GM12878 (cell line): ENCODE results near the gene ARVCF. TPM values are rescaled to one million over a fixed set of nuclear protein-coding genes. Genes with fewer than 3 reads are reported as not detected.

Experiments used
- ATAC-seq: fragments of 200-7000 bp; cut with Tn5 transposase; 3 replicates; pipeline ENCODE4 v1.9.1; 2020; ENCODE audit warnings: mild to moderate bottlenecking, moderate library complexity
- BruUV-seq: library from RNA; stranded (reverse); fragments of 400-500 nt; replicated peaks from 2 replicates; lab custom pipeline; 2021; lab: Mats Ljungman, UMichigan
- CTCF ChIA-PET: fragments of 300-600 bp; sonication (Branson Sonifier 250); formaldehyde crosslinking; extraction: SDS; loops from one replicate; lab custom pipeline; 2021; ENCODE audit warnings: inconsistent platforms; lab: Yijun Ruan, JAX
- POLR2A ChIA-PET: fragments of 350-600 bp; formaldehyde crosslinking; extraction: SDS; loops from one replicate; lab custom pipeline; 2021; ENCODE audit warnings: inconsistent platforms; lab: Charles Lee
- RAD21 ChIA-PET: fragments of 300-600 bp; sonication (Branson Sonifier 250); formaldehyde crosslinking; loops from one replicate; lab custom pipeline; 2023; ENCODE audit warnings: antibody characterized with exemption; ENCODE audit not compliant: unreplicated experiment; lab: Charles Lee
- SMC1A ChIA-PET: fragments of 300-600 bp; sonication (Branson Sonifier 250); formaldehyde crosslinking; loops from one replicate; lab custom pipeline; 2023; ENCODE audit not compliant: unreplicated experiment, uncharacterized antibody; lab: Charles Lee
- DNase-seq: peaks from one replicate; pipeline ENCODE4 v3.0.0-alpha.2; 2011; ENCODE audit warnings: low read depth, low spot score
- FAIRE-seq: peaks from 3 replicates; lab custom pipeline; 2011; peaks lifted over from hg19 to GRCh38; lab: Jason Lieb, UNC
- H2AFZ ChIP-seq: 2 replicates; pipeline ENCODE4 v1.6.0; 2011; ENCODE audit warnings: low read depth, low read length, control low read depth; ENCODE audit not compliant: control insufficient read depth
- H3K27ac ChIP-seq: 2 replicates; pipeline ENCODE4 v1.5.1; 2011; ENCODE audit warnings: control low read depth; ENCODE audit not compliant: control insufficient read depth, insufficient read depth
- H3K27me3 ChIP-seq, 2 experiments: replicated peaks in 1 of 2; 2 replicates each; pipeline versions ENCODE4 v1.6.0 to v1.6.1; 2011; ENCODE audit warnings: low read length in 1 of 2; ENCODE audit not compliant: control insufficient read depth in 2 of 2, insufficient read depth in 2 of 2
- H3K36me3 ChIP-seq, 2 experiments: 2 replicates each; pipeline ENCODE4 v1.5.1; 2011; ENCODE audit warnings: low read length in 1 of 2; ENCODE audit not compliant: control insufficient read depth in 2 of 2, insufficient read depth in 2 of 2
- H3K4me1 ChIP-seq: 2 replicates; pipeline ENCODE4 v1.6.1; 2011; ENCODE audit warnings: mild to moderate bottlenecking, low read length, moderate library complexity, mixed read lengths; ENCODE audit not compliant: control insufficient read depth, insufficient read depth
- H3K4me2 ChIP-seq: 2 replicates; pipeline ENCODE4 v1.6.0; 2011; ENCODE audit warnings: control low read depth; ENCODE audit not compliant: control insufficient read depth, insufficient read depth
- H3K4me3 ChIP-seq: fragments of 200-600 bp; sonication (generic); 2 replicates; pipeline ENCODE4 v1.5.1; 2016
- H3K79me2 ChIP-seq: 2 replicates; pipeline ENCODE4 v1.6.0; 2011; ENCODE audit warnings: low read length; ENCODE audit not compliant: control insufficient read depth, insufficient read depth
- H3K9ac ChIP-seq: 2 replicates; pipeline ENCODE4 v1.8.0; 2011; ENCODE audit warnings: low read length, control low read depth, mixed read lengths; ENCODE audit not compliant: control insufficient read depth, insufficient read depth
- H3K9me3 ChIP-seq: replicated peaks from 3 replicates; pipeline ENCODE4 v1.5.1; 2011; ENCODE audit warnings: mild to moderate bottlenecking, low read length; ENCODE audit not compliant: control insufficient read depth, insufficient read depth
- H4K20me1 ChIP-seq: 2 replicates; pipeline ENCODE4 v1.6.0; 2011; ENCODE audit not compliant: control insufficient read depth, insufficient read depth
- ESRRA ChIP-seq: IDR thresholded peaks from 2 replicates; pipeline ENCODE4 v1.6.1; 2012; ENCODE audit warnings: mild to moderate bottlenecking, low read length, improper control_type of control experiment
- HDGF ChIP-seq: fragments of 450-650 bp; IDR thresholded peaks from 2 replicates; pipeline ENCODE4 v1.6.1; 2016; ENCODE audit warnings: antibody characterized with exemption
- JUND ChIP-seq: IDR thresholded peaks from 2 replicates; pipeline ENCODE4 v1.6.1; 2012; ENCODE audit warnings: low read depth, mild to moderate bottlenecking, low read length, improper control_type of control experiment, moderate library complexity
- MYB ChIP-seq: fragments of 150-350 bp; IDR thresholded peaks from 2 replicates; pipeline ENCODE4 v1.6.1; 2014; ENCODE audit warnings: mild to moderate bottlenecking, low read depth, low read length, borderline replicate concordance
- NFXL1 ChIP-seq: fragments of 450-650 bp; IDR thresholded peaks from 2 replicates; pipeline ENCODE4 v1.6.1; 2017; ENCODE audit warnings: antibody characterized with exemption, mild to moderate bottlenecking, borderline replicate concordance
- PML ChIP-seq: IDR thresholded peaks from 2 replicates; pipeline ENCODE4 v1.6.1; 2012; ENCODE audit warnings: low read length, inconsistent platforms
- RAD21 ChIP-seq: IDR thresholded peaks from 2 replicates; pipeline ENCODE4 v1.6.1; 2011; ENCODE audit warnings: mild to moderate bottlenecking, low read depth, low read length, moderate library complexity; ENCODE audit not compliant: insufficient read depth
- RFX5 ChIP-seq: IDR thresholded peaks from 2 replicates; pipeline ENCODE4 v1.6.1; 2011; ENCODE audit warnings: low read depth, low read length, improper control_type of control experiment
- SIX5 ChIP-seq: IDR thresholded peaks from 2 replicates; pipeline ENCODE4 v1.6.1; 2011; ENCODE audit warnings: mild to moderate bottlenecking, low read depth, low read length, moderate library complexity; ENCODE audit not compliant: severe bottlenecking
- SREBF1 ChIP-seq: IDR thresholded peaks from 2 replicates; pipeline ENCODE4 v1.6.1; 2012; ENCODE audit warnings: mild to moderate bottlenecking, low read length
- ZNF384 ChIP-seq: IDR thresholded peaks from 2 replicates; pipeline ENCODE4 v1.6.1; 2012; ENCODE audit warnings: low read depth, mild to moderate bottlenecking, low read length, improper control_type of control experiment, borderline replicate concordance
- WGBS: methylation state at CpG from one replicate; pipeline ENCODE4 v1.1.6; 2016; ENCODE audit warnings: low lambda C conversion rate; ENCODE audit not compliant: insufficient replicate concordance, insufficient coverage; ENCODE audit errors: missing lambda C conversion rate; 5-methylcytosine and 5-hydroxymethylcytosine counted together
- in situ Hi-C: fragments of 300-500 bp; cut with MboI; formaldehyde crosslinking; loops from 9 replicates; pipeline ENCODE4 v1.14.3; 2018; ENCODE audit warnings: mixed read lengths
- intact Hi-C: fragments of 100-400 bp; cut with micrococcal nuclease; formaldehyde crosslinking; loops from one replicate; pipeline ENCODE4 v1.14.2; 2022; ENCODE audit not compliant: unreplicated experiment
- polyA plus RNA-seq, 11 experiments: library from polyadenylated mRNA; depleted of rRNA in 4 of 11; unstranded in 6 of 11; stranded (reverse) in 5 of 11; fragments of >200 nt; fragmentation: Nextera tagmentation in 4 of 11; fragmentation: Illumina TruSeq in 1 of 11; extraction: Ambion mirVana in 4 of 11; extraction: Trizol in 1 of 11; gene quantifications; 1 replicate in 1 of 11; 2 replicates in 10 of 11; pipeline versions ENCODE4 v1.2.1 to v1.2.3, GENCODE V29; 2011 to 2016; ENCODE audit warnings: inconsistent platforms in 2 of 11, missing spikeins in 2 of 11, low read depth in 1 of 11
- total RNA-seq, 4 experiments: library from RNA; depleted of rRNA in 3 of 4; stranded (reverse); fragments of >200 nt in 3 of 4; fragmentation: Illumina TruSeq in 1 of 4; extraction: Trizol in 1 of 4; gene quantifications; 2 replicates each; pipeline versions ENCODE4 v1.2.1 to v1.2.3, GENCODE V29; 2013 to 2021
- TF ChIP-seq, protein P1 (sequence below): IDR thresholded peaks from 2 replicates; pipeline ENCODE4 v1.6.1; 2012; ENCODE audit warnings: low read depth, low read length, improper control_type of control experiment
- TF ChIP-seq, protein P2 (sequence below): IDR thresholded peaks from 2 replicates; pipeline ENCODE4 v1.6.1; 2011; ENCODE audit warnings: borderline replicate concordance, low read depth, mild to moderate bottlenecking, moderate library complexity, mixed read lengths, low read length; ENCODE audit not compliant: insufficient read depth; ENCODE audit errors: extremely low read length
- TF ChIP-seq, protein P3 (sequence below): fragments of 450-650 bp; IDR thresholded peaks from 2 replicates; pipeline ENCODE4 v1.6.1; 2017; ENCODE audit warnings: mild to moderate bottlenecking, moderate library complexity
- TF ChIP-seq, protein P4 (sequence below): fragments of 450-650 bp; IDR thresholded peaks from 2 replicates; pipeline ENCODE4 v1.6.1; 2017; ENCODE audit warnings: low read depth, mild to moderate bottlenecking, moderate library complexity
- TF ChIP-seq, protein P5 (sequence below): fragments of 150-350 bp; IDR thresholded peaks from 2 replicates; pipeline ENCODE4 v1.6.1; 2014; ENCODE audit warnings: mild to moderate bottlenecking, low read depth, low read length

The ARVCF gene
- total and polyA plus RNA-seq, 10 of the 15 experiments (the other 5 are each of a cell fraction or from before 2014, with no cell fraction given): 0.13 to 1.9 (median 1.0) TPM; not detected in 2

DNA sequence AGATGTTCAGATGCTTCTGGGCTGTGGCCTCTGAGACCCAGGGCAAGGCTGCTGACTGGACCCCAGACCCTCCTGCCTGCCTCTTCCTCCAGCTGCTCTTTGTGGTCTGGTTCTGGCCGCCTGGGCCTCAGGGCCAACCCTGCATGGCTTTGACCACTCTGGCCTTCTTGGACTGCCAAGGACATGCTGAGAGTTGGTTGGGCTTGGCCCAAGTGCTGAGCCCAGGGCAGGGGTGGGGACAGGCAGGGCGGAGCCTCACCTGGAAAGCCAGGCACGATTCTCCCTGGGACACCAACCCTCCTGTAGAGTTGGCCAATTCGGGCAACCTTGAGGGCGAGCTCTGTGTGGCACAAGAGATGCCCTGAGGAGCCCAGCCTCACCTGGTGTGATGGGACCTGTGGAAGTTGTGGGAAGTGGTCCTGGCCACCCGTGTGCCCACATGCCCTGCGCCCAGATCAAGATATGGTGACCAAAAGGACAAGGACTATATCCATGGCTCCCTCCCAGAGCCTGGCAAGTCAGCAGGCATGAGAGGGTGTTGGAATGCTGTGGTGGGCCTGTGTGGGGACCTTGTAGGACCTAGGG, 15.9 kb upstream of the ARVCF start:
- in situ Hi-C loops: no loop called here
- no peak for DNase-seq
- WGBS: 75% methylated on average over 7 of the region's 7 CpGs
- no peak for ATAC-seq
- intact Hi-C loops: no loop called here
- Histone ChIP-seq H3K79me2 (no peaks in the 10 kb centered on the region), H3K9ac (no peak overlapping the region), H3K4me1 (peaks cover 39% of the 10 kb centered on the region), H4K20me1 (no peaks in the 10 kb centered on the region), H2AFZ (no peak overlapping the region), H3K36me3 (peaks cover 0 to 2% of the 10 kb centered on the region in 2 experiments; a peak in 2 of 4 replicates), H3K27ac (no peak overlapping the region), H3K27me3 (no peaks in the 10 kb centered on the region), H3K4me2 (no peak overlapping the region), H3K9me3 (peaks cover 6% of the 10 kb centered on the region; the same call in 2 of the 3 replicates), H3K4me3 (no peak overlapping the region)
- no TSS peak for BruUV-seq
- POLR2A ChIA-PET: no interaction called here
- CTCF ChIA-PET: no interaction called here
- no peak for FAIRE-seq
- RAD21 ChIA-PET: no interaction called here
- SMC1A ChIA-PET: no interaction called here
- TF ChIP-seq NFXL1: no peak
- TF ChIP-seq JUND: no peak
- TF ChIP-seq, protein P1, sequence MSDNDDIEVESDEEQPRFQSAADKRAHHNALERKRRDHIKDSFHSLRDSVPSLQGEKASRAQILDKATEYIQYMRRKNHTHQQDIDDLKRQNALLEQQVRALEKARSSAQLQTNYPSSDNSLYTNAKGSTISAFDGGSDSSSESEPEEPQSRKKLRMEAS: no peak
- TF ChIP-seq, protein P2, sequence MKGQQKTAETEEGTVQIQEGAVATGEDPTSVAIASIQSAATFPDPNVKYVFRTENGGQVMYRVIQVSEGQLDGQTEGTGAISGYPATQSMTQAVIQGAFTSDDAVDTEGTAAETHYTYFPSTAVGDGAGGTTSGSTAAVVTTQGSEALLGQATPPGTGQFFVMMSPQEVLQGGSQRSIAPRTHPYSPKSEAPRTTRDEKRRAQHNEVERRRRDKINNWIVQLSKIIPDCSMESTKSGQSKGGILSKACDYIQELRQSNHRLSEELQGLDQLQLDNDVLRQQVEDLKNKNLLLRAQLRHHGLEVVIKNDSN: no peak
- TF ChIP-seq SREBF1: no peak
- TF ChIP-seq ZNF384: no peak
- TF ChIP-seq SIX5: no peak
- TF ChIP-seq PML: no peak
- TF ChIP-seq RAD21: no peak
- TF ChIP-seq, protein P3, sequence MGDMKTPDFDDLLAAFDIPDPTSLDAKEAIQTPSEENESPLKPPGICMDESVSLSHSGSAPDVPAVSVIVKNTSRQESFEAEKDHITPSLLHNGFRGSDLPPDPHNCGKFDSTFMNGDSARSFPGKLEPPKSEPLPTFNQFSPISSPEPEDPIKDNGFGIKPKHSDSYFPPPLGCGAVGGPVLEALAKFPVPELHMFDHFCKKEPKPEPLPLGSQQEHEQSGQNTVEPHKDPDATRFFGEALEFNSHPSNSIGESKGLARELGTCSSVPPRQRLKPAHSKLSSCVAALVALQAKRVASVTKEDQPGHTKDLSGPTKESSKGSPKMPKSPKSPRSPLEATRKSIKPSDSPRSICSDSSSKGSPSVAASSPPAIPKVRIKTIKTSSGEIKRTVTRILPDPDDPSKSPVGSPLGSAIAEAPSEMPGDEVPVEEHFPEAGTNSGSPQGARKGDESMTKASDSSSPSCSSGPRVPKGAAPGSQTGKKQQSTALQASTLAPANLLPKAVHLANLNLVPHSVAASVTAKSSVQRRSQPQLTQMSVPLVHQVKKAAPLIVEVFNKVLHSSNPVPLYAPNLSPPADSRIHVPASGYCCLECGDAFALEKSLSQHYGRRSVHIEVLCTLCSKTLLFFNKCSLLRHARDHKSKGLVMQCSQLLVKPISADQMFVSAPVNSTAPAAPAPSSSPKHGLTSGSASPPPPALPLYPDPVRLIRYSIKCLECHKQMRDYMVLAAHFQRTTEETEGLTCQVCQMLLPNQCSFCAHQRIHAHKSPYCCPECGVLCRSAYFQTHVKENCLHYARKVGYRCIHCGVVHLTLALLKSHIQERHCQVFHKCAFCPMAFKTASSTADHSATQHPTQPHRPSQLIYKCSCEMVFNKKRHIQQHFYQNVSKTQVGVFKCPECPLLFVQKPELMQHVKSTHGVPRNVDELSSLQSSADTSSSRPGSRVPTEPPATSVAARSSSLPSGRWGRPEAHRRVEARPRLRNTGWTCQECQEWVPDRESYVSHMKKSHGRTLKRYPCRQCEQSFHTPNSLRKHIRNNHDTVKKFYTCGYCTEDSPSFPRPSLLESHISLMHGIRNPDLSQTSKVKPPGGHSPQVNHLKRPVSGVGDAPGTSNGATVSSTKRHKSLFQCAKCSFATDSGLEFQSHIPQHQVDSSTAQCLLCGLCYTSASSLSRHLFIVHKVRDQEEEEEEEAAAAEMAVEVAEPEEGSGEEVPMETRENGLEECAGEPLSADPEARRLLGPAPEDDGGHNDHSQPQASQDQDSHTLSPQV: no peak
- TF ChIP-seq HDGF: no peak
- no peak for TF ChIP-seq MYB
- TF ChIP-seq, protein P4, sequence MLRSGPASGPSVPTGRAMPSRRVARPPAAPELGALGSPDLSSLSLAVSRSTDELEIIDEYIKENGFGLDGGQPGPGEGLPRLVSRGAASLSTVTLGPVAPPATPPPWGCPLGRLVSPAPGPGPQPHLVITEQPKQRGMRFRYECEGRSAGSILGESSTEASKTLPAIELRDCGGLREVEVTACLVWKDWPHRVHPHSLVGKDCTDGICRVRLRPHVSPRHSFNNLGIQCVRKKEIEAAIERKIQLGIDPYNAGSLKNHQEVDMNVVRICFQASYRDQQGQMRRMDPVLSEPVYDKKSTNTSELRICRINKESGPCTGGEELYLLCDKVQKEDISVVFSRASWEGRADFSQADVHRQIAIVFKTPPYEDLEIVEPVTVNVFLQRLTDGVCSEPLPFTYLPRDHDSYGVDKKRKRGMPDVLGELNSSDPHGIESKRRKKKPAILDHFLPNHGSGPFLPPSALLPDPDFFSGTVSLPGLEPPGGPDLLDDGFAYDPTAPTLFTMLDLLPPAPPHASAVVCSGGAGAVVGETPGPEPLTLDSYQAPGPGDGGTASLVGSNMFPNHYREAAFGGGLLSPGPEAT: no peak
- TF ChIP-seq RFX5: no peak
- TF ChIP-seq, protein P5, sequence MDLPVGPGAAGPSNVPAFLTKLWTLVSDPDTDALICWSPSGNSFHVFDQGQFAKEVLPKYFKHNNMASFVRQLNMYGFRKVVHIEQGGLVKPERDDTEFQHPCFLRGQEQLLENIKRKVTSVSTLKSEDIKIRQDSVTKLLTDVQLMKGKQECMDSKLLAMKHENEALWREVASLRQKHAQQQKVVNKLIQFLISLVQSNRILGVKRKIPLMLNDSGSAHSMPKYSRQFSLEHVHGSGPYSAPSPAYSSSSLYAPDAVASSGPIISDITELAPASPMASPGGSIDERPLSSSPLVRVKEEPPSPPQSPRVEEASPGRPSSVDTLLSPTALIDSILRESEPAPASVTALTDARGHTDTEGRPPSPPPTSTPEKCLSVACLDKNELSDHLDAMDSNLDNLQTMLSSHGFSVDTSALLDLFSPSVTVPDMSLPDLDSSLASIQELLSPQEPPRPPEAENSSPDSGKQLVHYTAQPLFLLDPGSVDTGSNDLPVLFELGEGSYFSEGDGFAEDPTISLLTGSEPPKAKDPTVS: no peak
- TF ChIP-seq ESRRA: no peak
